NAMALWA (cell line): ENCODE results near the gene LAMC3.
A peak's percentile ranks its signal among the peaks of the same experiment; 100 is the strongest.
"Not testable (repeated sequence)": the region's sequence is repeated elsewhere in the genome, so short reads cannot be mapped to it uniquely, and the experiment has no call there.

Source experiments
- DNase-seq: peaks from one replicate; pipeline ENCODE4 v3.0.0-alpha.2; 2015; ENCODE audit warnings: low spot score

LAMC3 gene

DNA sequence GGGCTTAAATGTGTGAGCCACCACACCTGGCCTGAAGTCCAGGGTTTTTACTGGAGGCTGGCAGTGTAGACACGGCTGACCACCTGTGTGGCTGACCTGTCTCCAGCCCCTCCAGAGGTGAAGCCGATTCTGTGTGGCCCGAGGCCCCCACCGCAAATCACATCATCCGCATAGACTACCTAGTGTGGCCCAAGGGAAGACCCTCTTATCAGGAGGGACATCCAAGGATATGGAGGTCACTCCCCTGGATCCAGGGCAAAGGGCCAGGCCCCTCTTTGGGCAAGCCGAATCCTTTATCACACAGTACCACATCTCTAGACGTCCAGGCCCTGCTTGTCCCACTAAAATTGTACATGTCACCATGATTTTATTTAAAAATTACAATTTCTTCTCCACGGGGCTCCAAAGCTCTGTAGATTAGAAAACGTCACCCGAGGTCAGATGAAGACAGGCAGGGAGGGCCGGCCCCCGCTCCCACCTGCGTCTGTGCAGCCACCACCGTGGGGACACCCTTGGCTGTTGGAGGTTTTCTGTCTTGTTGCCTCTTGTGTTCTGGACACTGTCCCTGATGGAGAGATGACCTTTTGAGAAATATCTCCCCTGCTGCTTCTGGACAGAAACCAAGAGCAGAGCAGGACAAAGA is 20.1 kb downstream of the LAMC3 start:
- DNase-seq, result no peak

DNA sequence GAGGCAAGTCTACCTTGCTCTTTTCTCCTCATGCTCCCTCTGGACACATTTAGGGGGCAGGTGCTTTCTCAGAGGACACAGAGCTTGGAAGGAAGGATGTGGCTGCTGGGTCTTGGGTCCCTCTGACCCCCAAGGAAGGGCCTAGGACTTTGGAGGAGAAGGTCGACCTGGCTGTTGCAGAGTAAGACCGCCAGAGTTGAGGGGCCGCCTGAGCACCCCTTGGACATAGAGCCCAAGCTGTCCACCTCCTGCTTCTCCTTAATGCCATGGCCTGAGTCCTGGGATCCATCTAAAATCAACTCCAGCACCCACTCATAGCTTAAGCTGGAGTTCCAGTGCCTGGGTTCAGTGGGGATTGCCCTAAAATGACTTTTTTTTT is 20.6 kb downstream of the LAMC3 start:
- DNase-seq, result no peak

- no peak for DNase-seq
Measured at GRCh38 chr9:131030239-131031004, 21.4 kb downstream of the LAMC3 start.

- DNase-seq, result no peak
Measured at GRCh38 chr9:131031005-131031641, 22.1 kb downstream of the LAMC3 start.

- no peak for DNase-seq
Measured at GRCh38 chr9:131031642-131032005, 22.6 kb downstream of the LAMC3 start.

GRCh38 chr9:131032384-131032783 is 23.4 kb downstream of the LAMC3 start:
- DNase-seq, result no peak

- no peak for DNase-seq
Measured at GRCh38 chr9:131033269-131034224, 24.6 kb downstream of the LAMC3 start.

- DNase-seq, result no peak
Measured at GRCh38 chr9:131034268-131034667, 25.3 kb downstream of the LAMC3 start.

- not testable (repeated sequence) for DNase-seq
Measured at GRCh38 chr9:131034749-131035148, 25.8 kb downstream of the LAMC3 start.

DNA sequence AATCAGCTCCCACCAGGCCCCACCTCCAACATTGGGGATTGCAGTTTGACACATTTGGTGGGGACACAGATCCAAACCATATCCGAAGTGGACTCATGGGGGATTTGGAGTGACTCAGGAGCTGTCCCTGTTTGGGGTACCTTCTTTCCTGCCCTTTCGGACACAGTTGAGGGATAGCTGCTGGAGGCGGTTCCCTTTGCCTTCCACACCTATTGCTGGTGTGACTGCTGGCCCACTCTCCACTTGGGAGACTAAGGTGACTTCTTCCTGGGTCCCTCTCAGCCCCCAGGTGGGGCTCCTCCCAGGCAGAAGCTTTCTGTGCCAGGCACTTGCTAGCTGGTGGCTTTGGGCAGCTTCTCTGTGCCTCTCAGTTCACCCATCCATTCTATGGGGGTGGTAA is 26.6 kb downstream of the LAMC3 start:
- DNase-seq, result no peak

DNA sequence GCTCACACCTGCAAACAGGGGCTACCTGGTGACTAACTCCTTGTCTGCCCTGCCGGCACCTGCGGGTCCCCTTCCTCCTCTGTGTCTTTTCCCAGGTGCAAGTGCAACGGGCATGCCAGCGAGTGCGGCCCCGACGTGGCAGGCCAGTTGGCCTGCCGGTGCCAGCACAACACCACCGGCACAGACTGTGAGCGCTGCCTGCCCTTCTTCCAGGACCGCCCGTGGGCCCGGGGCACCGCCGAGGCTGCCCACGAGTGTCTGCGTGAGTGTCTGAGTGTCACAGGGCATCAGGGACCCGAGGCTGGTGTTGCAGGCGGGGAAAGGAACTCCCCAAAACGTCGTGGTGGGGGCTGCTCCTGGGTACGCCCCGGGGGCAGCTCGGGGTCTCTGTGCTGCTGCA is 27.1 kb downstream of the LAMC3 start:
- DNase-seq, result no peak

DNA sequence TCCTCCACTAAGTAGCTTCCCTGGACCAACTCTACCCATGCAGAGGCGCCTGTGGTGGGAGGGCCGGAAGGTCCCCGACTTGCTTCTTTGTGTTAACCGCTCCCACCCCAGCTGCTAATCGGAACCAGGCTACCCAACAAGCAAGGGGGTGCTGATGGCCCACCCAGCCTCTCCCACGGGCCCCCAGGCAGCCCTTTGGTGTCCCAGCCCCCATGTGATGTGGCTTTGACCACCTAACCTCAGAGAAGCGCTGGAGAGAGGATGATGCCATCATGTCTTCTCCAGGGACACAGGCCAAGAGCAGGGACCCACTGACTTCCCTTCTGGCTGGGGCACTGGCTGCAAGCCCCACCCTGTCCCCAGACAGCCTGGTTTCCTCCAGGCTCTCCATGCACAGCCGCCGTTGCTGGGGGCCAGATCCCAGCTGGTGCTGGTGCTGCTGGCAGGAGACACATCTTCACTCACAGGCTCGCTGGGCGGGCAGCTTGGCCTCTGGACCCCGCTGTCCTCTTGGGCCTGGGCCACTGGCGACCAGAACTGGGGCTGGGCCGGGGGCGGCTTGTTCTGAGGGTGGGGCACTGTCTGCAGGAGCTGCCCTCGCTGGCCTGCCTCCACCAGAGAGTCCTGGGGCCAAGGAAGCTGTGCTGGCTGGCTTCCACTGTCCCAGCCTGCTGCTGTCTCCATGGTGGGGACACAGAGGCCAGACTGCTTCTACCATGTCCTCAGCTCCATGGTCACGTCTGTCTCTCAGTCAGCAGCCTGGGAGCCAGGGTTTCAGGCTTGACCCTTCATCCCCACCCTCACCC is 27.8 kb downstream of the LAMC3 start:
- no peak for DNase-seq

- DNase-seq, result no peak
Measured at GRCh38 chr9:131037335-131038255, 28.6 kb downstream of the LAMC3 start.

- no peak for DNase-seq
Measured at GRCh38 chr9:131038256-131039128, 29.5 kb downstream of the LAMC3 start.

- no peak for DNase-seq
Measured at GRCh38 chr9:131039129-131039954, 30.4 kb downstream of the LAMC3 start.

GRCh38 chr9:131042666-131043065 is 33.7 kb downstream of the LAMC3 start:
- no peak for DNase-seq

DNA sequence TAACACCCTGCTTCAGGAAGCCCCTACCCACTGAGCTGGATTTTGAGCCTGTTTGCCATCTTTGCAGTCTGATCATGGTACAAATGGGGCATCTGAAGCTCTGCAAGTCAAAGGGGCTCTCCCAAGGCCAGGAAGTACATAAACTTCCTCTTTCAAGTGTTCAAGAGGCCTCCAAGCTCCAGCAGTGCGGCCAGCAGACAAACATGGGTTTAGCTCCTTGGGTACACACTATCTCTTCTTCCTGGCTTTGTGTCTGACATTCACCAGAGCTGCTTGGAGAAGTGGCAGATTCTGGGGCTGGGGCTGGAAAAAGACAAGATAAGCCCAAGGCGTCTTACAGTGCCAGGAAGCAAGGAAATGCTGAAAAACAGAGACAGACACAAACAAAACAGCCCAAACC is 34.1 kb downstream of the LAMC3 start:
- DNase-seq, result peak; percentile 66

DNA sequence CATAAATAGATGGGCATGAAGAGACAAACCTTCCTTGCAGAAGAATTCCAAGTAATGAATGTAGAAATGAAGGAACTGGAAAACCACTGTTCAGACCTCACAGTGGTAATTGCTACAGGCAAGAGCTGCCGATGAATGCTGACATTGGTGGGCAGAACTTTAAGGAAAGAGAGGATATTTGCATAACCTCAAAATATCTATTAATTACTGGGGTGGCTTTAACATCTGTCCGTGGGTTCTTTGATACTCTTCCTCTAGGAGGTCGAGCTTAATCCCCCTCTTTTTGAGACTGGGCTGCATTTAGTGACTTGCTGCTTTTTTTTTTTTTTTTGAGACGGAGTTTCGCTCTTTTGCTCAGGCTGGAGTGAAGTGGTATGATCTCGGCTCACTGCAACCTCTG is 34.7 kb downstream of the LAMC3 start:
- peak; percentile 56 for DNase-seq
